Lower lobe of right lung (tissue), 2 donors: ENCODE measurements around the gene APEH. TPM values are rescaled to one million over a fixed set of nuclear protein-coding genes. Genes with fewer than 3 reads are reported as not detected.

Experiments
- ATAC-seq, 2 donors: fragments of 200-7000 bp; cut with Tn5 transposase; one replicate each; pipeline ENCODE4 v1.9.1; 2020 to 2022; ENCODE audit warnings: mild to moderate bottlenecking in 2 of 2, moderate library complexity in 2 of 2
- DNase-seq: peaks from one replicate; pipeline ENCODE4 v3.0.0-alpha.2; 2020
- H3K27ac ChIP-seq: fragments of 200-600 bp; one replicate; pipeline ENCODE4 v1.8.0; 2022
- H3K27me3 ChIP-seq: fragments of 200-600 bp; one replicate; pipeline ENCODE4 v1.8.0; 2022; ENCODE audit warnings: low read depth
- H3K36me3 ChIP-seq: fragments of 200-600 bp; one replicate; pipeline ENCODE4 v1.8.0; 2022; ENCODE audit warnings: mild to moderate bottlenecking
- H3K4me1 ChIP-seq: fragments of 200-600 bp; one replicate; pipeline ENCODE4 v1.8.0; 2022
- H3K4me3 ChIP-seq: fragments of 200-600 bp; one replicate; pipeline ENCODE4 v1.8.0; 2022; ENCODE audit warnings: mild to moderate bottlenecking
- H3K9me3 ChIP-seq: fragments of 200-600 bp; one replicate; pipeline ENCODE4 v1.8.0; 2022
- intact Hi-C: fragments of 100-400 bp; cut with DNase I; formaldehyde crosslinking; loops from one replicate; pipeline ENCODE4 v1.11.0; 2022
- total RNA-seq: library from RNA; stranded (reverse); fragmentation: NEBNext Ultra II Directional; extraction: Animal tissue kit (Norgen Biotek cat#: 25700); gene quantifications from one replicate; pipeline ENCODE4 v1.2.1, GENCODE V29; 2021
- TF ChIP-seq, protein P1 (sequence below): fragments of 200-600 bp; IDR thresholded peaks from one replicate; pipeline ENCODE4 v1.8.0; 2022; ENCODE audit warnings: antibody characterized with exemption, mild to moderate bottlenecking
- donor health status: DM: no; HTN: yes; CAD: no; lungs with severe emphysema.

Gene APEH
- total RNA-seq, 1 donor from 2014 or later: 83.4 TPM

DNA sequence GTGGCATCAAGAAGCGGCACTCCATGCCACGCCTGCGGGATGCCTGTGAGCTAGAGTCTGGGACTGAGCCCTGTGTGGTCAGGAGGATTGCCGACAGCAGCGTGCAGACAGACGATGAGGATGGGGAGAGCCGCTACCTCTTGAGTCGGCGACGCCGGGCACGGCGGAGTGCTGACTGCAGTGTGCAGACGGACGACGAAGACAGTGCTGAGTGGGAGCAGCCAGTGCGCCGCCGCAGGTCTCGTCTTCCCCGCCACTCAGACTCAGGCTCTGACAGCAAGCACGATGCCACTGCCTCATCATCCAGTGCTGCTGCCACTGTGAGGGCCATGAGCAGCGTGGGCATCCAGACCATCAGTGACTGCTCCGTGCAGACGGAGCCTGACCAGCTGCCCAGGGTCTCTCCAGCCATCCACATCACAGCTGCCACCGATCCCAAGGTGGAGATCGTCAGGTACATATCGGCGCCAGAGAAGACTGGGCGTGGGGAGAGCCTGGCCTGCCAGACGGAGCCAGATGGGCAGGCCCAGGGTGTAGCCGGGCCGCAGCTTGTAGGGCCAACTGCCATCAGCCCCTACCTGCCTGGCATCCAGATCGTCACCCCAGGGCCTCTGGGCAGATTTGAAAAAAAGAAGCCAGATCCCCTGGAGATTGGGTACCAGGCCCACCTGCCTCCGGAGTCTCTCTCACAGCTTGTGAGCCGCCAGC, 16.8 kb upstream of the APEH start:
- intact Hi-C loops: no loop called here
- Histone ChIP-seq H3K4me3 (no peak overlapping the region), H3K36me3 (no peaks in the 10 kb centered on the region), H3K4me1 (no peaks in the 10 kb centered on the region), H3K9me3 (no peaks in the 10 kb centered on the region), H3K27ac (no peak overlapping the region), H3K27me3 (no peaks in the 10 kb centered on the region)
- TF ChIP-seq, protein P1, sequence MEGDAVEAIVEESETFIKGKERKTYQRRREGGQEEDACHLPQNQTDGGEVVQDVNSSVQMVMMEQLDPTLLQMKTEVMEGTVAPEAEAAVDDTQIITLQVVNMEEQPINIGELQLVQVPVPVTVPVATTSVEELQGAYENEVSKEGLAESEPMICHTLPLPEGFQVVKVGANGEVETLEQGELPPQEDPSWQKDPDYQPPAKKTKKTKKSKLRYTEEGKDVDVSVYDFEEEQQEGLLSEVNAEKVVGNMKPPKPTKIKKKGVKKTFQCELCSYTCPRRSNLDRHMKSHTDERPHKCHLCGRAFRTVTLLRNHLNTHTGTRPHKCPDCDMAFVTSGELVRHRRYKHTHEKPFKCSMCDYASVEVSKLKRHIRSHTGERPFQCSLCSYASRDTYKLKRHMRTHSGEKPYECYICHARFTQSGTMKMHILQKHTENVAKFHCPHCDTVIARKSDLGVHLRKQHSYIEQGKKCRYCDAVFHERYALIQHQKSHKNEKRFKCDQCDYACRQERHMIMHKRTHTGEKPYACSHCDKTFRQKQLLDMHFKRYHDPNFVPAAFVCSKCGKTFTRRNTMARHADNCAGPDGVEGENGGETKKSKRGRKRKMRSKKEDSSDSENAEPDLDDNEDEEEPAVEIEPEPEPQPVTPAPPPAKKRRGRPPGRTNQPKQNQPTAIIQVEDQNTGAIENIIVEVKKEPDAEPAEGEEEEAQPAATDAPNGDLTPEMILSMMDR: no peak
- DNase-seq: no peak
- no peak for ATAC-seq

DNA sequence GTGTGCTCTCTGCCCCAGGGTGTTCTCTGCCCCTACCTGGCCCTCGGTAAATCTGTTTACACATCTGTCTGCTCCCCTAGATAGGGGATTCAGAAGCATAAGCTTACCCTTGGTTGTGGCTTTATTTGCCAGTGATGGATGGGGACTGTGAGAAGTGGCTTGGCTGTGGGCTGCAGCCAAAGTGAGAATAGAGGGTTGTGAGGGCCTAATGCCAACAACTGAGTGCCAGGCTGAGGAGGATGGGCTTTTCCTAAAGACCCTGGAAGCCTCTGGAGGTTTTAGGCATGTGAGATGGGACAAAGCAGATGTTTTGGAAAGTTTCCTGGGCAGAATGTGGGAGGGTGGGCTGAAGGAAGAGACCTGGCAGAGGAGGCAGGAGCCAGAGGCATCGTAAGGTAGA, 15.4 kb upstream of the APEH start:
- Histone ChIP-seq H3K9me3 (no peaks in the 10 kb centered on the region), H3K36me3 (no peaks in the 10 kb centered on the region), H3K27me3 (peaks cover 5% of the 10 kb centered on the region), H3K4me3 (no peak overlapping the region), H3K27ac (no peak overlapping the region), H3K4me1 (no peaks in the 10 kb centered on the region)
- DNase-seq (no peak), ATAC-seq (no peak)
- TF ChIP-seq, protein P1: no peak
- intact Hi-C loops: no loop called here

DNA sequence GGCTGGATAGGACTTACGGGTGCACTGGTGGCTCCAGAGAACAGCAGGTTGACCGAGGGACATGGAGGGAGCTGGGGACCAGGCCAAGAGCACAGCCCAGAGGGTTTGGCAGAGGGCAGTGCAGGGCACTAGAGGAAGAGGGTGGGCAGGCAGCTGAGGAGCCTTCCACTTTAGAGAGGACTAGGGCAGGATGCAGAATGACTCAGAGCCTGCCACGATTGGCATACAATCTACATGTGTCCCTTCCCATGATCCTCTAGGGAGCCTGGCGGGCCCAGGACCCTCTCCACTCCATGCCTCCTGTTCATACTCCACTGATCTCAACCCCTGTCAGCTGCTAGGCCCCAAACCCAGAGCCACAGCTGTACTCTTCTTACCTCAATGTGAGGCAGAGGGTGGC, 14.4 kb upstream of the APEH start:
- Histone ChIP-seq H3K27me3 (peaks cover 7% of the 10 kb centered on the region), H3K36me3 (no peaks in the 10 kb centered on the region), H3K4me3 (no peak overlapping the region), H3K9me3 (no peaks in the 10 kb centered on the region), H3K4me1 (no peaks in the 10 kb centered on the region), H3K27ac (no peak overlapping the region)
- intact Hi-C loops: no loop called here
- no peak for DNase-seq
- ATAC-seq: no peak
- TF ChIP-seq, protein P1: no peak

DNA sequence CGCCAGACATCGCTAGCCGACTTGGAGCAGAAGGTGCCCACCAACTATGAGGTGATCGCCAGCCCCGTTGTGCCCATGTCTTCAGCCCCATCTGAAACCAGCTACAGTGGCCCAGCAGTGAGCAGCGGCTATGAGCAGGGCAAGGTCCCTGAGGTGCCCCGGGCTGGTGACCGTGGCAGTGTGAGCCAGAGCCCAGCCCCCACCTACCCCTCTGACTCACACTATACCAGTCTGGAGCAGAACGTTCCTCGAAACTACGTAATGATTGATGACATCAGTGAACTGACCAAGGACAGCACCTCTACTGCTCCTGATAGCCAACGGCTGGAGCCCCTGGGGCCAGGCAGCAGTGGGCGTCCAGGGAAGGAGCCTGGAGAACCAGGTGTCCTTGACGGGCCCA, 12.9 kb upstream of the APEH start:
- H3K9me3 ChIP-seq: no peaks in the 10 kb centered on the region
- H3K4me1 ChIP-seq: no peaks in the 10 kb centered on the region
- ATAC-seq: no peak
- peaks cover 7% of the 10 kb centered on the region for H3K27me3 ChIP-seq
- no peaks in the 10 kb centered on the region for H3K36me3 ChIP-seq
- intact Hi-C loops: no loop called here
- TF ChIP-seq, protein P1: no peak
- no peak for DNase-seq
- no peak overlapping the region for H3K27ac ChIP-seq
- no peak overlapping the region for H3K4me3 ChIP-seq

DNA sequence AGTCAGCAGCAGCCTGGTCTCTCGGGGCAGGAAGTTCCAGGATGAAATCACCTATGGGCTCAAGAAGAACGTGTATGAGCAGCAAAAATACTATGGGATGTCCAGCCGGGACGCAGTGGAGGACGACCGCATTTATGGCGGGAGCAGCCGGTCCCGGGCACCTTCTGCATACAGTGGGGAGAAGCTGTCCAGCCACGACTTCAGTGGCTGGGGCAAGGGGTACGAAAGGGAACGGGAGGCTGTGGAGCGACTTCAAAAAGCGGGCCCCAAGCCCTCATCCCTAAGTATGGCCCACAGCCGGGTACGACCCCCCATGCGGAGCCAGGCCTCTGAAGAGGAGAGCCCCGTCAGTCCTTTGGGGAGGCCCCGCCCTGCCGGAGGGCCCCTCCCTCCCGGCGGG, 12.1 kb upstream of the APEH start:
- ATAC-seq (no peak), DNase-seq (no peak)
- Histone ChIP-seq H3K27me3 (peaks cover 7% of the 10 kb centered on the region), H3K9me3 (no peaks in the 10 kb centered on the region), H3K27ac (no peak overlapping the region), H3K4me3 (no peak overlapping the region), H3K4me1 (no peaks in the 10 kb centered on the region), H3K36me3 (no peaks in the 10 kb centered on the region)
- TF ChIP-seq, protein P1: no peak
- intact Hi-C loops: no loop called here
